WTC11 (cell line): ENCODE data around the gene GAA. TPM values are rescaled to one million over a fixed set of nuclear protein-coding genes. Genes with fewer than 3 reads are reported as not detected.
A peak's percentile ranks its signal among the peaks of the same experiment; 100 is the strongest.

Experiments
- AFF4 ChIP-seq: sonication (generic); formaldehyde crosslinking; IDR thresholded peaks from 2 replicates; pipeline ENCODE4 v1.8.1; 2023; ENCODE audit warnings: mild to moderate bottlenecking, missing genetic modification reagents, borderline replicate concordance
- ATF2 ChIP-seq: sonication (generic); formaldehyde crosslinking; IDR thresholded peaks from 2 replicates; pipeline ENCODE4 v1.8.1; 2022; ENCODE audit warnings: low read depth, missing genetic modification reagents, borderline replicate concordance
- ATF3 ChIP-seq: sonication (generic); formaldehyde crosslinking; conservative IDR thresholded peaks from 2 replicates; pipeline ENCODE4 v1.8.1; 2022; ENCODE audit warnings: mild to moderate bottlenecking, missing genetic modification reagents
- ATF6 ChIP-seq: sonication (generic); formaldehyde crosslinking; IDR thresholded peaks from 2 replicates; pipeline ENCODE4 v1.8.1; 2023; ENCODE audit warnings: mild to moderate bottlenecking, missing genetic modification reagents
- E2F1 ChIP-seq: sonication (generic); formaldehyde crosslinking; IDR thresholded peaks from 2 replicates; pipeline ENCODE4 v1.8.0; 2022; ENCODE audit warnings: mild to moderate bottlenecking, missing genetic modification reagents
- EMX1 ChIP-seq: fragments of 250-450 bp; sonication (Bioruptor Pico); IDR thresholded peaks from 2 replicates; pipeline ENCODE4 v1.8.0; 2021; ENCODE audit warnings: mild to moderate bottlenecking
- FOXJ3 ChIP-seq: sonication (generic); formaldehyde crosslinking; IDR thresholded peaks from 2 replicates; pipeline ENCODE4 v1.9.0; 2021; ENCODE audit warnings: missing genetic modification reagents, mild to moderate bottlenecking, borderline replicate concordance
- FOXK1 ChIP-seq: sonication (generic); formaldehyde crosslinking; IDR thresholded peaks from 2 replicates; pipeline ENCODE4 v1.8.0; 2022; ENCODE audit warnings: mild to moderate bottlenecking, moderate library complexity, missing genetic modification reagents
- GRHL2 ChIP-seq: fragments of 250-450 bp; sonication (Bioruptor Pico); IDR thresholded peaks from 2 replicates; pipeline ENCODE4 v1.8.0; 2022; ENCODE audit warnings: mild to moderate bottlenecking, moderate library complexity; ENCODE audit not compliant: insufficient replicate concordance, severe bottlenecking
- GTF2I ChIP-seq: fragments of 250-450 bp; sonication (Bioruptor Pico); conservative IDR thresholded peaks from 2 replicates; pipeline ENCODE4 v1.4.0; 2021; ENCODE audit warnings: mild to moderate bottlenecking
- JUN ChIP-seq: sonication (generic); formaldehyde crosslinking; IDR thresholded peaks from 2 replicates; pipeline ENCODE4 v1.8.0; 2023; ENCODE audit warnings: mild to moderate bottlenecking, missing genetic modification reagents
- MLX ChIP-seq: sonication (generic); formaldehyde crosslinking; IDR thresholded peaks from 2 replicates; pipeline ENCODE4 v1.8.1; 2023; ENCODE audit warnings: mild to moderate bottlenecking, missing genetic modification reagents, moderate library complexity
- NFATC4 ChIP-seq: fragments of 250-450 bp; sonication (Bioruptor Pico); IDR thresholded peaks from 2 replicates; pipeline ENCODE4 v1.9.0; 2021; ENCODE audit warnings: mild to moderate bottlenecking
- NR3C1 ChIP-seq: sonication (generic); formaldehyde crosslinking; conservative IDR thresholded peaks from 2 replicates; pipeline ENCODE4 v1.8.1; 2023; ENCODE audit warnings: low read depth, mild to moderate bottlenecking, missing genetic modification reagents
- PREB ChIP-seq: sonication (generic); formaldehyde crosslinking; IDR thresholded peaks from 2 replicates; pipeline ENCODE4 v1.8.1; 2022; ENCODE audit warnings: mild to moderate bottlenecking, missing genetic modification reagents, moderate library complexity, borderline replicate concordance
- SOX15 ChIP-seq: fragments of 250-450 bp; sonication (Bioruptor Pico); IDR thresholded peaks from 2 replicates; pipeline ENCODE4 v1.9.0; 2021; ENCODE audit warnings: mild to moderate bottlenecking
- STAT6 ChIP-seq: sonication (generic); formaldehyde crosslinking; conservative IDR thresholded peaks from 2 replicates; pipeline ENCODE4 v1.8.1; 2023; ENCODE audit warnings: mild to moderate bottlenecking, low read depth, missing genetic modification reagents, moderate library complexity
- TCF7 ChIP-seq: sonication (generic); formaldehyde crosslinking; IDR thresholded peaks from 2 replicates; pipeline ENCODE4 v1.8.0; 2022; ENCODE audit warnings: mild to moderate bottlenecking, low read depth, missing genetic modification reagents, moderate library complexity
- ZMAT4 ChIP-seq: fragments of 250-450 bp; sonication (Bioruptor Pico); IDR thresholded peaks from 2 replicates; pipeline ENCODE4 v1.9.0; 2021; ENCODE audit warnings: mild to moderate bottlenecking
- ZNF512 ChIP-seq: sonication (generic); formaldehyde crosslinking; IDR thresholded peaks from 2 replicates; pipeline ENCODE4 v1.8.1; 2022; ENCODE audit warnings: missing genetic modification reagents, borderline replicate concordance
- total RNA-seq: library from RNA; stranded (reverse); gene quantifications from 3 replicates; pipeline ENCODE4 v1.2.3, GENCODE V29; 2021

The GAA gene
- total RNA-seq, 1 experiment from 2014 or later = 91.6 TPM

GRCh38 chr17:80101011-80101945, at the start of gene GAA (continued):
- no peak for TF ChIP-seq GTF2I
- no peak; the same call in 1 of the 2 replicates for TF ChIP-seq JUN (CRISPR knock-in tag)
- no peak for TF ChIP-seq ATF2 (CRISPR knock-in tag)
- TF ChIP-seq E2F1 (CRISPR knock-in tag) = no peak
- TF ChIP-seq FOXK1 (CRISPR knock-in tag) = no peak; the same call in 1 of the 2 replicates
- TF ChIP-seq ZNF512 (CRISPR knock-in tag) = no peak
- TF ChIP-seq ATF6 (CRISPR knock-in tag) = no peak
- no peak; the same call in 1 of the 2 replicates for TF ChIP-seq NR3C1 (CRISPR knock-in tag)
- no peak for TF ChIP-seq FOXJ3
- 0 out of 2 replicates have a peak, but pooled peaks have one; percentile 30 for TF ChIP-seq TCF7 (CRISPR knock-in tag)
- TF ChIP-seq EMX1 (CRISPR knock-in tag) = no peak
- TF ChIP-seq ATF3 (CRISPR knock-in tag) = no peak
- TF ChIP-seq SOX15 (CRISPR knock-in tag) = no peak
- no peak for TF ChIP-seq STAT6 (CRISPR knock-in tag)
- no peak for TF ChIP-seq PREB (CRISPR knock-in tag)
- no peak for TF ChIP-seq AFF4
- no peak for TF ChIP-seq MLX (CRISPR knock-in tag)
- TF ChIP-seq ZMAT4 (CRISPR knock-in tag) = no peak
- TF ChIP-seq NFATC4 (CRISPR knock-in tag) = no peak
- TF ChIP-seq GRHL2 = no peak
